GM23338 (cell line): ENCODE results near the gene CDKN2AIP. TPM values are rescaled to one million over a fixed set of nuclear protein-coding genes. Genes with fewer than 3 reads are reported as not detected.

ENCODE experiments used
- ATAC-seq: fragments of 200-7000 bp; cut with Tn5 transposase; 3 replicates; pipeline ENCODE4 v1.9.1; 2020
- DNase-seq: peaks from one replicate; pipeline ENCODE4 v3.0.0-alpha.2; 2015; ENCODE audit warnings: low spot score
- H2AFZ ChIP-seq: fragments of 200-600 bp; sonication (generic); 2 replicates; pipeline ENCODE4 v1.8.0; 2016; ENCODE audit warnings: antibody characterized with exemption, mild to moderate bottlenecking, moderate library complexity
- H3F3A ChIP-seq: fragments of 200-600 bp; sonication (generic); replicated peaks from 2 replicates; pipeline ENCODE4 v1.8.0; 2017; ENCODE audit warnings: antibody characterized with exemption, mixed run types, low read depth
- H3K27ac ChIP-seq: fragments of 200-600 bp; sonication (generic); 2 replicates; pipeline ENCODE4 v1.6.1; 2016; ENCODE audit warnings: low read depth
- H3K27me3 ChIP-seq: fragments of 200-600 bp; sonication (generic); 2 replicates; pipeline ENCODE4 v1.8.0; 2016; ENCODE audit warnings: mild to moderate bottlenecking, mixed run types, moderate library complexity; ENCODE audit not compliant: insufficient read depth
- H3K36me3 ChIP-seq: fragments of 200-600 bp; sonication (generic); 2 replicates; pipeline ENCODE4 v1.8.0; 2016; ENCODE audit warnings: mild to moderate bottlenecking; ENCODE audit not compliant: insufficient read depth
- H3K4me1 ChIP-seq: fragments of 200-600 bp; sonication (generic); 2 replicates; pipeline ENCODE4 v1.8.0; 2016; ENCODE audit warnings: mild to moderate bottlenecking, moderate library complexity; ENCODE audit not compliant: insufficient read depth
- H3K4me2 ChIP-seq: fragments of 200-600 bp; sonication (generic); 2 replicates; pipeline ENCODE4 v1.7.1; 2017; ENCODE audit warnings: mixed run types
- H3K4me3 ChIP-seq: fragments of 200-600 bp; sonication (generic); 2 replicates; pipeline ENCODE4 v1.6.1; 2016; ENCODE audit warnings: mixed run types
- H3K79me2 ChIP-seq: fragments of 200-600 bp; sonication (generic); replicated peaks from 2 replicates; pipeline ENCODE4 v1.8.0; 2017; ENCODE audit warnings: mild to moderate bottlenecking; ENCODE audit not compliant: insufficient read depth
- H3K9me2 ChIP-seq: fragments of 200-600 bp; sonication (generic); 2 replicates; pipeline ENCODE4 v1.8.0; 2017; ENCODE audit not compliant: insufficient read depth
- H4K20me1 ChIP-seq: fragments of 200-600 bp; sonication (generic); replicated peaks from 2 replicates; pipeline ENCODE4 v1.8.0; 2017; ENCODE audit warnings: mild to moderate bottlenecking; ENCODE audit not compliant: insufficient read depth
- H3K27ac Mint-ChIP-seq: 2 replicates; pipeline ENCODE4 v1.8.0; 2020; ENCODE audit warnings: inconsistent platforms, mild to moderate bottlenecking, moderate library complexity, mixed read lengths
- H3K27me3 Mint-ChIP-seq: 3 replicates; pipeline ENCODE4 v1.8.0; 2022; ENCODE audit warnings: low read depth, mild to moderate bottlenecking, moderate library complexity, mixed read lengths, inconsistent platforms; ENCODE audit not compliant: insufficient read depth, poor library complexity
- H3K36me3 Mint-ChIP-seq: 3 replicates; pipeline ENCODE4 v1.8.0; 2021; ENCODE audit warnings: low read depth, mild to moderate bottlenecking, inconsistent platforms, moderate library complexity, mixed read lengths
- H3K4me1 Mint-ChIP-seq: 3 replicates; pipeline ENCODE4 v1.8.0; 2020; ENCODE audit warnings: mild to moderate bottlenecking, inconsistent platforms, mixed read lengths
- H3K4me3 Mint-ChIP-seq: 3 replicates; pipeline ENCODE4 v1.8.0; 2021; ENCODE audit warnings: moderate library complexity, mild to moderate bottlenecking, inconsistent platforms, mixed read lengths
- H3K9me3 Mint-ChIP-seq: 3 replicates; pipeline ENCODE4 v1.8.0; 2020; ENCODE audit warnings: moderate library complexity, mild to moderate bottlenecking, inconsistent platforms, mixed read lengths
- CREB1 ChIP-seq: fragments of 250-450 bp; sonication (Bioruptor Pico); IDR thresholded peaks from 2 replicates; pipeline ENCODE4 v1.5.0; 2020; ENCODE audit warnings: low read depth, mild to moderate bottlenecking, moderate library complexity
- CTCF ChIP-seq, 2 experiments: fragments of 200-600 bp in 1 of 2; sonication (generic) in 1 of 2; conservative IDR thresholded peaks; 2 replicates each; pipeline versions ENCODE4 v1.5.1 to v1.6.1; 2016 to 2017; ENCODE audit warnings: antibody characterized with exemption in 2 of 2, low read depth in 2 of 2, mild to moderate bottlenecking in 2 of 2, moderate library complexity in 1 of 2
- EZH2phosphoT487 ChIP-seq: fragments of 200-600 bp; sonication (generic); IDR thresholded peaks from one replicate; pipeline ENCODE4 v1.8.1; 2018; ENCODE audit warnings: antibody characterized with exemption; ENCODE audit not compliant: unreplicated experiment
- JUNB ChIP-seq: IDR thresholded peaks from one replicate; pipeline ENCODE4 v1.6.1; 2016; ENCODE audit warnings: antibody characterized with exemption; ENCODE audit not compliant: unreplicated experiment
- NANOG ChIP-seq: IDR thresholded peaks from 2 replicates; pipeline ENCODE4 v1.6.1; 2016; ENCODE audit warnings: antibody characterized with exemption, borderline replicate concordance
- POLR2AphosphoS5 ChIP-seq: IDR thresholded peaks from 2 replicates; pipeline ENCODE4 v1.6.1; 2016; ENCODE audit warnings: antibody characterized with exemption, low read depth
- REST ChIP-seq: IDR thresholded peaks from one replicate; pipeline ENCODE4 v1.6.1; 2018; ENCODE audit warnings: antibody characterized with exemption; ENCODE audit not compliant: unreplicated experiment
- STAT1 ChIP-seq: IDR thresholded peaks from one replicate; pipeline ENCODE4 v1.6.1; 2016; ENCODE audit warnings: antibody characterized with exemption; ENCODE audit not compliant: unreplicated experiment
- ZNF114 ChIP-seq: fragments of 250-450 bp; sonication (Bioruptor Pico); IDR thresholded peaks from 2 replicates; pipeline ENCODE4 v1.5.0; 2020; ENCODE audit warnings: mild to moderate bottlenecking, moderate library complexity
- ZNF462 ChIP-seq: fragments of 250-450 bp; sonication (Bioruptor Pico); IDR thresholded peaks from 2 replicates; pipeline ENCODE4 v1.5.0; 2020; ENCODE audit warnings: mild to moderate bottlenecking, moderate library complexity
- polyA plus RNA-seq: library from polyadenylated mRNA; unstranded; fragments of >200 nt; fragmentation: Nextera tagmentation; extraction: Ambion mirVana; gene quantifications from 2 replicates; pipeline ENCODE4 v1.2.1, GENCODE V29; 2016
- total RNA-seq: library from RNA; depleted of rRNA; stranded (reverse); fragments of >200 nt; shearing (Covaris generic); gene quantifications from 2 replicates; pipeline ENCODE4 v1.2.3, GENCODE V29; 2014

The CDKN2AIP gene
- total and polyA plus RNA-seq, 2 experiments from 2014 or later = 15.2 to 27.2 TPM

GRCh38 chr4:183409934-183410333, 34.5 kb upstream of the CDKN2AIP start (continued):
- no peak for TF ChIP-seq REST
- no peak for TF ChIP-seq JUNB
- TF ChIP-seq CTCF (conservative IDR thresholded peaks at IDR 0.05; ENCODE audit: low read depth in 2 of 2) = no peak
- no peak for TF ChIP-seq NANOG
- TF ChIP-seq CREB1 (CRISPR knock-in tag) = no peak

- no peak overlapping the region for H3K27ac Mint-ChIP-seq
- H3K27me3 Mint-ChIP-seq = peaks cover 5% of the 10 kb centered on the region
- DNase-seq (no peak), ATAC-seq (no peak)
- TF ChIP-seq REST = no peak
- TF ChIP-seq ZNF462 (CRISPR knock-in tag) = no peak
- no peak for TF ChIP-seq STAT1
- TF ChIP-seq EZH2phosphoT487 = no peak
- no peak for TF ChIP-seq ZNF114 (CRISPR knock-in tag)
- no peak for TF ChIP-seq CREB1 (CRISPR knock-in tag)
- TF ChIP-seq POLR2AphosphoS5 = no peak
- H2AFZ ChIP-seq = no peak overlapping the region
- no peaks in the 10 kb centered on the region for H3K36me3 ChIP-seq
- H3K27ac ChIP-seq = no peak overlapping the region
- no peaks in the 10 kb centered on the region; the same call in 2 of the 3 replicates for H3K36me3 Mint-ChIP-seq
- H3K4me3 Mint-ChIP-seq = no peak overlapping the region
- no peaks in the 10 kb centered on the region for H3K4me1 ChIP-seq
- H3K4me3 ChIP-seq = no peak overlapping the region
- no peaks in the 10 kb centered on the region for H3K79me2 ChIP-seq
- no peaks in the 10 kb centered on the region for H4K20me1 ChIP-seq
- no peaks in the 10 kb centered on the region for H3K9me3 Mint-ChIP-seq
- no peaks in the 10 kb centered on the region for H3K27me3 ChIP-seq
- no peak overlapping the region for H3K4me2 ChIP-seq
- peaks cover 11% of the 10 kb centered on the region for H3K4me1 Mint-ChIP-seq
- H3K9me2 ChIP-seq = no peaks in the 10 kb centered on the region
- no peaks in the 10 kb centered on the region for H3F3A ChIP-seq
Observed at GRCh38 chr4:183411291-183411861, 33.1 kb upstream of the CDKN2AIP start.
